GM21723 (cell line): ENCODE measurements around the gene TAF3.
A peak's percentile ranks its signal among the peaks of the same experiment; 100 is the strongest.
"Not testable (repeated sequence)": the region's sequence is repeated elsewhere in the genome, so short reads cannot be mapped to it uniquely, and the experiment has no call there.

Source experiments
- ATAC-seq: cut with Tn5 transposase; IDR thresholded peaks from one replicate; pipeline ENCODE4 v1.9.1; 2021; ENCODE audit warnings: mild to moderate bottlenecking, moderate library complexity; ENCODE audit not compliant: unreplicated experiment

TAF3 gene

DNA sequence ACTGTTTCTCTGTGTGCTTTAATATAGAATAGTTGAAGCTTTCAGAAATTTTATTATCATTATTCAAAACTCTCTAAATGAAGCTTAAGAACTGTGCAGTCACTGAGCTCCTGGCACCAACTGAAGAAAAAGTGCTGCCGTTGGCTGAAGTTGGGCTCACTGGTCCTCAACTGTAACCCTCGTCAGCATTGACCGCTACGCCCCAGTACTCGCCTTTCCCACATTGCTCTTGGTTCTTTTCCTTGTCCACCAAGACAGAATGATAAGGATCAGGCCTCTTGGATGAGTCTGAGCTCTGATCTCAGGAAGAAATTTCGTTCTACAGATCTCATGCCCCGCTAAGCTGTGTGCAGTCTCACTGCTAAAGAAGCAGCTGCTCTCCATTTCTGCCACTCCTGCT, 7.9 kb upstream of the TAF3 start:
- ATAC-seq = no peak

DNA sequence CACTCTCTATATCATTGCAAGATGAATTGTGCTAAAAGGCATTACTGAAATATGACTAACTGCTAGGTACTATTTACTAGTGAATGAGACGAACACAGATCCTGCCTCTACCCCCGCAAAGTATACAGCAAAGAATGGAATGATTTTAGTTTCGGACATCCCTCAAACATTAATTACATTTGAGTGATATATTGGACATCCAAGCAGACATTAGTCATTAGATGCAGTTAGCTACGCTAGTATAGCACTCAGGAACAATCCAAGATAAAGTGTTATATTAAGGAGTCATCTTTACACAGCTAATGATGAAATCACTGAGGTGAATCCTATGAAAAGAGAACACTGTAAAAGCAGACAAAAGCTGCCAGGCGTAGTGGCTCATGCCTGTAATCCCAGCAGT, 7.3 kb upstream of the TAF3 start:
- ATAC-seq = no peak

DNA sequence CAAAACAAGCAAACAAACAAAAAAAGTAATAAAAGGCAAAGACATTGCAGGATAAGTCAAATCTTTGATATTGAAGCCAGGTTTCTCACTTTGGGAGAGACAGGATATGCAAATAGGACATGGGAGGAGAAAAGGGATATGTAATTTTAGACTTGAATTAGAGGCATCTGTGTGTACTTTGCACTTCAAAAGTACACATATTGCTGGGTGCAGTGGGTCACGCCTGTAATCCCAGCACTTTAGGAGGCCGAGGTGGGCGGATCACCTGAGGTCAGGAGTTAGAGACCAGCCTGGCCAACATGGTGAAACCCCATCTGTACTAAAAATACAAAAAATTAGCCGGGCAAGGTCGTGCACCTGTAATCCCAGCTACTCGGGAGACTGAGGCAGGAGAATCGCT, 6.6 kb upstream of the TAF3 start:
- not testable (repeated sequence) for ATAC-seq

DNA sequence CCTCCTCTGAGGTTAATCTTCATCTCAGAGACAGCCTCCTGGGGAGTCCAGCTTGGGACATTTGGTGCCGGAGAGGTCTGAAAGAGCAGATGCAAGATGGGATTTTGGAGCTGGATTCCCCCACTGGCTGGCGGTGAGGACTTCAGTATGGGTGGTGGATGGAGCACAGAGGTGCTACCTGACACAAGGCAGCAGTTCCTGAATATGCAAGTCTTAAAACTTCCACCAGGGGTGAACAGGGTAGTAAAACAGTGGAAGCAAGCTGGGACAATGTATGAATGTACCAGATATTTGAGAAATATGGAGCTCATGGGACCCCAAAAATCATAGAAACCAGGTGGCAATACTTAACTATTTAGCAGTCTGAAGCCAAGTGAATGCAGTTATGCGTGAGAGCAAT, 4.8 kb upstream of the TAF3 start:
- no peak for ATAC-seq

DNA sequence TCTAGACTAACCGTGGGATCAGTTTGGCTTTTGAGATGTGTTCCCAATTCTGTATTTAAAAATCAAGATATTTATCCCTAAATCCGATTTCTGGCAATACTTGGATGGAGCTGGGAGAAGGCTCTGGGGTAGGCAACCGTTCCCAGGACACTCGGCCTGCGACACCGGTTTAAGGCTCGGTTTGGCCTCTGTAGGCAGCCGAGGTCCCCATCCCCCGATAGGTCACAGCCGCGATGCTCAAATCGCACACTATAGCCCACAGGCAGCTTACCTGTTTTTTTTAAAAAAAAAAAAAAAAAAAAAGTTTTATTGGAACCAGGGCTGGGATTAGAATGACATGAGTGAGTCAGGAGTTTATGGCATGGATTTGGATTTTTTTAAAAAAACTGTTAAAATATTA, 729 bp upstream of the TAF3 start:
- ATAC-seq = no peak

DNA sequence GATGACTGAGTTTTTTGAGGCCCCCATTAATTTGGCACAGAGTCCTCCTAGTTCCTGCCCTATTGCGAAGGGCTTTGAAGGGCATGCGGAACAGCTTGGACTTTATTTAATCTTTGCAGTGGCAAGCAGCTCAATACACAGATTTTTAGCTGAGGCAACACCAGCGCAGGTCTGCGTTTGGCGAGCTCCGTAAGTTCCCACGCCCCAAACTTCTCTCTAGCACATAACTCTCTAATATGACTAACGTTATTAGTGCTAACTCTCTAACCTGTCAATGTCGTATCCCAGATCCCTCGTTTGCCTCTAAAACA, 366 bp upstream of the TAF3 start:
- ATAC-seq = peak; percentile 20

DNA sequence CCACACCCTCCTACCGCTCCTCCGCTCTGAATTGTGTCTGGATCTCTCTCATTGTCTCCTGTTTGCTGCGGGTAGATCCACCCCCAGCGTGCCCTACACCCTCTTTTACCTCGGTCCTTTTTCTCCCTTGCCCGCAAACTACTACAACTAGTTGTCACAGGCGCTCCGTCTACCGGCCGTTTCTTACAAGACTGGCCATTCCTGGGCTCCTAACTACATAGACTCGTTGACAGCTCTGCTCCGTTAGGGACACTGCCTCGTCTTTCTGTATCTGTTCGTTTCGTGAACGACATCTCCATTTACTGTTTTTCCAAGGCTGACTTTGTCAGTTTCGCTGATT, 786 bp downstream of the TAF3 start:
- peak; percentile 64 for ATAC-seq

DNA sequence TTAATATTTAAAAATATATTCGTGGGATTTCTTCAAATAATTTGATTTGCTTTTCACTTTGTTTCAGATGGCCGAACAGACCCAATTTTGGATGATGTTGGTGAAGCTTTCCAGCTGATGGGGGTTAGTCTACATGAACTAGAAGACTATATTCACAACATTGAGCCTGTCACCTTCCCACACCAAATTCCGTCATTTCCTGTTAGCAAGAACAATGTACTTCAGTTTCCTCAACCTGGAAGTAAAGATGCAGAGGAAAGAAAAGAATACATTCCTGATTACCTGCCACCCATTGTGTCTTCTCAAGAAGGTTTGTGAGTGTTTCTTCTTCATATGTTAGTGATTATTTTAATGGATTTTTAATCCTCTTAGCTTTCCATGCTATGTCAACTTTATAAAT, 5.9 kb downstream of the TAF3 start:
- no peak for ATAC-seq

DNA sequence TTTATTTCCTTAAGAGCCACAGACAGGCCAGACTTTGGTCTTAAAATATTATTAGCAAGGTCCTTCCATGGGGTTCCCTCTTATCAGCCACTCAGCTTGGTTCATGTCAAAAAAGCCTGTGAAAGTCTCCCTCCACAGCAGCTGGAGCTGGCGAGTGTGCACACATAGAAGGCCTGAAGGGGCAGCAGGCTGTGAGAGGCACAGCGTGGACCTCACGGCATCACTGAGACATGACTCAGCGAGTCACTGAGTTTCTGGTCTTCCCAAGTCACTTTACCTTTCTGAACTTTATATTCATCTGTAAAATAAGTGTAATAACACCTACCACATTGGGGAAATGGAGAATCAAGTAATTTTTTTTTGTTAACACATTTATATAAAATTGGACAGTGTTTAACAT, 8.7 kb downstream of the TAF3 start:
- ATAC-seq = no peak

DNA sequence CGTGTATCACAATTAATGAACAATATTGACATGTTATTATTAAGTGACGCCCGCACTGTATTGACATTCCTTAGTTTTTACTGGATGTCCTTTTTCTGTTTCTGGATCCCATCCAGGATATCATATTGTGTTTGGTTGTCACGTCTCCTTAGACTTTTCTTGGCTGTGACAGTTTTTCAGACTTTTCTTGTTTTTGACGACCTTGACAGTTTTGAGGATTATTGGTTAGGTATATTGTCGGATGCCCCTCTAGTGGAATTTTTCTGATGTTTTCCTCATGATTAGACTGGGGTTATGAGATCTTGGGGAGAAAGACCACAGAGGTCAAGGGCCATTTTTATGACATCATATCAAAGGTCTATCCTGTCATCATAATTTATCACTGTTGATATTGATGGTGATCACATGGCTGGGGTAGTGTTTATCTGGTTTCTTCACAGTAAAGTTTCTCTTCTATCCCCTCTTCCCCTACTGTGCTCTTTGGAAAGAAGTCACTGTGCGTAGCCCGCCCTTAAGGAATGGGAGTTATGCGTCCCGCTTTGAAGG, 11.1 kb downstream of the TAF3 start:
- no peak for ATAC-seq

DNA sequence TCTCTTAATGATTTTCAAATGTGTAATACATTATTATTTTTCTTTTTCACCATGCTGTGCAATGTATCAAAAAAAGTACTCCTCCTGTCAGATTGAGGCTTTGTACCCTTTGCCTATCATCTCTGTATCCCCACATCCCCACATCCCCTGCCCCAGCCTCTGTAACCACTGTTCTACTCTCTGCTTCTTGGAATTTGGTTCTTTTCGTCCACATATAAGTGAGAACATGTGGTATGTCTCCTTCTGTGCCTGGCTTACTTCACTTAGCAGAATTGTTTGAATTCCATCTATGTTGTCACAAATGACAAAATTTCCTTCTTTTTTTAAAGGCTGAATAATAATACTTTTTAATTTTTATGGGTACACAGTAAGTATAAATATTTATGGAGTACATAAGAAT, 13.8 kb downstream of the TAF3 start:
- ATAC-seq = no peak

DNA sequence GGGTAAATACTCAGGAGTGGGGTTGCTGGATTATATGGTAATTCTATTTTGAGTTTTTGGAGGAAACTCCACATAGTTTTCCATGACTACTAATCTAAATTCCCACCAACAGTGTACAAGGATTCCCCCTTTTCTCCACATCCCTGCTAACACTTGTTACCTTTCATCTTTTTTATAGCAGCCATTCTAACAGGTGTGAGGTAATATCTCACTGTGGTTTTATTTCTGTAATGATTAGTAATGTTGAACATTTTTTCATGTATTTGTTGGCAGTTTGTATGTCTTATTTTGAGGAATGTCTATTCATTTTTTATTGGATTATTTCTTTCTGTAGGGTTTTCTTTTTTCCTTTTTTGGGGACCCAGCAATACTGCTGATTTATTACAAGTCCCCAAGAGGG, 14.9 kb downstream of the TAF3 start:
- no peak for ATAC-seq

DNA sequence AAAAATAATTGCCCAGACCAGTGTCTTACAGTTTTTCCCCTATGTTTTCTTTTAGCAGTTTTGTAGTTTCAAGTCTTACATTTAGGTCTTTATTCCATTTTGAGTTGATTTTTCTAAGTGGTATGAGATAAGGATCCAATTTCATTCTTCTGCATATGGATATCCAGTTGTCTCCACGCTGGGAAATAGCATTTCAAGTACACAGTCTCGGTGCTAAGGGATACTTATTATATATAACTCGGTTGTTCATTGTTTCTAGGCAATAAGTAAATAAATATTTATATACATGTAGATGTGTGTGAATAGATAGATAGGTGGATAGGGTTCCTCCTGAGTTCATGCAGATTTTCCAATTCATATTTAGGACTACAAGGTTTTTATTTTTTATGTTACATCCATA, 16.0 kb downstream of the TAF3 start:
- no peak for ATAC-seq

DNA sequence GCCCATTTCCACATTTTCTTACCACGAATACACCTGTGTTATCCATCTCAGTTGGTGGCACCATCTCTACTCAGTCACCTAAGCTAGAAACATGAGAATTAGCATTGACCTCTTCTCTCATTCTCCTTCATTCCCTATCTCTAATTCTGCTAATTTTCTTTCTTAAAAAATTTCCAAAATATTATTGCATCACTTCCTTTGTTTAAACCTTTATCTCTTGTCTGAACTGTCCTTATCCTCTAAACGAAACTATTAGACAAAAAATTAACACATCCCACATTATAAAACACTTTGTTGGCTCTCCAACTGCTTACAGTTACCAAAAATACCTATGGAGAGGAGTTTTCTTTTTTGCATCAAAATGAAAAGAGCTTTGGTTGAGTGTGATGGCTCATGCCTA, 18.3 kb downstream of the TAF3 start:
- ATAC-seq = no peak

DNA sequence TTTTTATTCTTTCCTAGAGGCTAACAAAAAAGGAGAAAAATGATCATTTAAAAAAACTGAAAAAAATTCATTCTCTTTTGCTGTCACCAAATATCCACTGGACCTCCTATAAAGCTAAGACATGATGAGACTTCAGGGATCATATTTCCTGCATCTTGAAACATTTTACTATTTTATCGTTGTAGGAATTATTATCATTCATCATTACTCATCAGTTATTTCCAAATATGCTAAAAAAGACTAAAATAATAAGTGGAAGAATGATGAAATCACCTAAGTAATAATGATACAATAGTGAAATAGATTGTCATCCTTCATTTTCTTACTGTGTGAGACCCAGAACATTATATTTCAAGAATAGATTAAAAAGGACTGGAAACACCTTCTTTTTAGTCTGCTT, 28.3 kb downstream of the TAF3 start:
- no peak for ATAC-seq

DNA sequence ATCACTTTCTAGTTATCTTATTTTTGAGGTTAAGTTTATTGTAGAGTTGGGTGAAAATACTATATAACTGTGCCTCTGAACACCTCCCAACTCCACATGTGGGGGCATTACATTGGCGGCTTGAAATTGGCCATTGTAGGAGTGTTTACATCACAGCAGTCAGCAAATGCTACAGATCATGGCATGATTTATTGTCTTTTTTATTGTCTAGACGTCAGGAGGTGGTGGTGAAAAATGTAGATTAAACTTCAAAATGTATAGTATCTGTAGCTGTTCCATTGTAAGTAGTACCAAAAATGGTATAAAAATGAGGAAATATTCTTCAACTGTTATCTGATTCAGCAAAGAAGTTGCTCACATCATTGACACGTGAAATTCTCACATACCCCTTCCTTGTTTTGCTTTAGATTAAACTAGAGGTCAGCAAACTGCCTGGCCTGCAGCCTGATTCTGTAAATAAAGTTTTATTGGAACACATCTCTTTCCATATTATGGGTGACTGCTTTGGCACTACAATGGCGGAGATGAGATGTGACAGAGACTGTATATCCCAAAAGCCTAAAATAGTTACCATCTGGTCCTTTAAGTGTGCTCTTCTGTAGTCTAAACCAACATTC, 35.0 kb downstream of the TAF3 start:
- ATAC-seq = no peak

DNA sequence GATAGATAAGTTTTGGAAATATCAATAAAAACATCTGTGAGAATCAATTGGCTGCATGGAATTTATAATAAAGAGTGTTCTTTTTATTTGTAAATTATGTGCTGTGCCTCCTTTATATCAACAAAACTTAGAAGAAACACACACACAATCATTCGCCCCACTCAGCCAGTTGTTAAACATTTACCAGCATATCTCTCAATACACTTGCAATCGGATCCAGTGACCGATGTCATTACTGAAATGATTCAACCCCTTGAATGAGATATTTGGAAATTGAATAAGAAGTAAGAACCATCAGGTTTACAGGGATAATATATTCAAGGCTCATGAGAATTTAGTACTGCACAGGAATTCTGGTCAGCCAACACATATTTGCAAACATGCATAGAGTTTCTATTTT, 35.6 kb downstream of the TAF3 start:
- no peak for ATAC-seq

DNA sequence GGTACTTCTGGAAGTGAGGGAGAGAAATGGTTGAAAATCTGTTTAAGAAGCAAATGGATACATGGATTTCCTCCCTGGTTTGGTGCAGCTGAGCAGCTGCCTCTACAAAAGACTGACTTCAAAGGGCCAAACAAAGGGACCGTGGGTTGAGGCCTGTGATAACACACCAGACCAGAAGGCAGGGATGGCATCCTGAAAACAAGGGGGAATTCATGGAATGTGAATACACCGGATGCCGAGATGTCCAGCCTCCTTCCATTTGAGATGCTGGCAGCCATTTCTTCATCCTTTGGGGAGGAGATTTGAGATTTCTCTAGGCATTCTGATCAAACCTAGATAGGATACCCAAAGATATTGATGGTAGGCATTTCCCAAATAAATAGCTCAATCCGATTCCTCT, 36.9 kb downstream of the TAF3 start:
- ATAC-seq = no peak

DNA sequence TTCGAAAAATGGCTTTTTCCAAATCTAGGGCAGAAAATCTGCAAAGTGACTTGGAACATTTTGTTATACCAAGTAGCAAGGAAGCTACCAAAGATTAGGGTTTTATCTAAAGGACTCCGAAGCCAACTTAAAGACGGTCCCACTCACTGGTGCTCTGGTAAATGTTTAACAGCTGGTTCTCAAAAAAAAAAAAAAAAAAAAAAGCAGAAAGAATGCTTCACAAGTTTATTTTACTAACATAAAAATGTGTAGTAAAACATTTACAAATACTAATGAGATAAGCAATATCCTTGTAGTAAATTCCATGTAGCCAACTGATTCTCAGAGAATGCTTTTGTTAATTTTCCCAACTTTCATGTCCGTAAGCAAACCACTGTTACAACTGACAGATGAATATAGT, 38.4 kb downstream of the TAF3 start:
- ATAC-seq = no peak

DNA sequence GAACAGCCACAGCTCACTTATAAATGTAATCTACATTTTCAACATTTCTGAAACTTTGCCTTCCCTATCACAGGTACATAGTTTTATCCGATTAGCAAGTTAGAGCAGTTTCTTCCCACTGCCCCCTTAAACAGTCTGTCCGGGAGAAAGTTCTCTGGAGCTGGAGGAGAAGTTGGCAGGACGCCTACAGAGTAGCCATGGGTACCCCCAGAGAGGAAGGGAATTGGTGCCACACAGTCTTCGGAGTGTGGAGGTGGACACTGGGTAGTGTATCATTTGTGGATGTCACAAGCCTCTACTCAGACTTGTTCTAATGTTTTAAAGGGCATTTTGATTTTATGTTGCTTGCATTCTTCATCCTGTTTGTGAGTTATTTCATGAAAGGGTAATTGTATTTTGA, 39.0 kb downstream of the TAF3 start:
- no peak for ATAC-seq

DNA sequence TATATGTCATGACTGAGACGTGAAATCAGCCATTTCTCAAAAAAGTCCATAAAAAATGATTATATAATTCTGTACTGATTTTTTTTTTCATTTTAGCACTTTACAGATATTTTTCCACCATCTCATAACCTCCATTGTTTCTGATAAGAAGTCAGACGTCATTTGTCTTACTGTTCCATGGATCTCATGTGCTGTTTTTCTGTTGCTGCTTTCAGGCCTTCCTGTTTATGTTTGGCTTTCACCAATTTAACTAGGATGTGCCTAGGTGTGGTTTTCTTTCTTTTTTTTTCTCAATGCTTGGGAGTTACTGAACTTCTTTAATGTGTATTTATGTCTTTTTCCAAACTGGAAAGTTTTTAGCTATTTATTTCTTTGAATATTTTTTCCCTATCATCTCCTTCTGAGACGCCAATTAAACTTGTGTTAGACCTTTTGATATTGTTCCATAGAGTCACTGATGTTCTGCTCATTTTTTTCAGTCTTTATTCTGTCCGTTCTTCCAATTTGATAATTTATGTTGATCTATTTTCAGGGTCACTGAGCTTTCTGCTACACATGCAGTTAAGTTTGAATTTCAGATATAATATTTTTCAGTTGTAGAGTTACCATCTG, 43.3 kb downstream of the TAF3 start:
- ATAC-seq = no peak

DNA sequence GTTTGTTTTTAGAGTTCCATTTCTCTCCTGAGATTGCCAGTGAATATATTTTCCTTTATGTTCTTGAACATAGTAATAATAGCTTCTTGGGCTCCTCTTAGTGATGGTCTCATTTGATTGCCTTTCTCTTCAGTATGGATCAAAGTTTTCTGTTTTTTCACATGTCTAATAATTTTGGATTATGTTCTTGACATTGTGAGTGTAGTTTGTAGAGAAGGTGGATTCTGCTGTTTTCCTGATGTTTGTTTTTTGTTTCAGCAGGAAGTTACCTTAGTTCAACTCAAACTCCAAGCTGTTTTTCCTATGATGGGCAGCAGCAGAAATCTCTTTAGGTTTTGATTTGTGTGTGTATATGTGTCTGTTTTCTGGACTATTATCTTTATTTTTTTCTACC, 43.8 kb downstream of the TAF3 start:
- ATAC-seq = no peak

DNA sequence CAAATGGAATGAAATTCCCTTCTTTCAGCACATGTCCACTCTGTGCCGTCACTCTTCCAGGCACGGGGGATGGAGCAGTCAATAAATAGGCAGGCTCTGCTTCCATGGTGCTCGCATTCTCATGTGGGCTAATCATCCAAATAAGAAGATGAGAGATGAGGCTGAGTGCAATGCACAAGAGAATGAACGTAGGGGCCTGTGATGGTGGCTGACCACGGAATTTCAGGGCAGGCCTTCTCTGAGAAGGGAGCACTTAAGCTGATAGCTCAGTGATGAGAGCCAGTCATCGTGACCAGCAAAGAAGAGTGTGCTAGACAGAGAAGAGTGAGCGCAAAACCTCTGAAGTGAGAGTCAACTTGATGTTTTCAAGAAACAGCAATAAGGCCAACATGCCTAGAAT, 47.9 kb downstream of the TAF3 start:
- ATAC-seq = no peak
